ENCODE results near the gene JAZF1.
A peak's percentile ranks its signal among the peaks of the same experiment; 100 is the strongest.

Gene JAZF1

GRCh38 chr7:28180364-28181147 is at the start of gene JAZF1:
Gene JAZF1 (minus strand): TSS chr7:28180795.
- peak; percentile 24 to 28 for DNase-seq (ENCODE audit: low read depth in 1 of 2, low spot score in 1 of 2)

- DNase-seq (ENCODE audit: low read depth in 1 of 2, low spot score in 1 of 2) = no peak
These were observed 49.7 kb upstream of the JAZF1 start for GRCh38 chr7:28230261-28230660.

- DNase-seq (ENCODE audit: low read depth in 1 of 2, low spot score in 1 of 2) = no peak
These were observed 47.8 kb upstream of the JAZF1 start for GRCh38 chr7:28228396-28228795.

GRCh38 chr7:28226003-28226402 is 45.4 kb upstream of the JAZF1 start:
- no peak for DNase-seq (ENCODE audit: low read depth in 1 of 2, low spot score in 1 of 2)

- DNase-seq (ENCODE audit: low read depth in 1 of 2, low spot score in 1 of 2) = no peak
These were observed 45.0 kb upstream of the JAZF1 start for GRCh38 chr7:28225576-28225975.

- DNase-seq (ENCODE audit: low read depth in 1 of 2, low spot score in 1 of 2) = no peak
These were observed 44.1 kb upstream of the JAZF1 start for GRCh38 chr7:28224675-28225074.

- DNase-seq (ENCODE audit: low read depth in 1 of 2, low spot score in 1 of 2) = no peak
These were observed 43.6 kb upstream of the JAZF1 start for GRCh38 chr7:28224172-28224571.

- DNase-seq (ENCODE audit: low read depth in 1 of 2, low spot score in 1 of 2) = no peak
These were observed 42.0 kb upstream of the JAZF1 start for GRCh38 chr7:28222636-28223035.

GRCh38 chr7:28219793-28220192 is 39.2 kb upstream of the JAZF1 start:
- no peak for DNase-seq (ENCODE audit: low read depth in 1 of 2, low spot score in 1 of 2)

GRCh38 chr7:28217143-28217542 is 36.5 kb upstream of the JAZF1 start:
- no peak for DNase-seq (ENCODE audit: low read depth in 1 of 2, low spot score in 1 of 2)

GRCh38 chr7:28211006-28211405 is 30.4 kb upstream of the JAZF1 start:
- DNase-seq (ENCODE audit: low read depth in 1 of 2, low spot score in 1 of 2) = peak in 1 of 2 donors; percentile 49

- no peak for DNase-seq (ENCODE audit: low read depth in 1 of 2, low spot score in 1 of 2)
These were observed 27.9 kb upstream of the JAZF1 start for GRCh38 chr7:28208506-28208905.

- peak in 1 of 2 donors; percentile 27 for DNase-seq (ENCODE audit: low read depth in 1 of 2, low spot score in 1 of 2)
These were observed 27.0 kb upstream of the JAZF1 start for GRCh38 chr7:28207486-28208158.

GRCh38 chr7:28205506-28205905 is 24.9 kb upstream of the JAZF1 start:
- no peak for DNase-seq (ENCODE audit: low read depth in 1 of 2, low spot score in 1 of 2)

GRCh38 chr7:28203508-28204240 is 23.1 kb upstream of the JAZF1 start:
- DNase-seq (ENCODE audit: low read depth in 1 of 2, low spot score in 1 of 2) = no peak

GRCh38 chr7:28202222-28202621 is 21.6 kb upstream of the JAZF1 start:
- no peak for DNase-seq (ENCODE audit: low read depth in 1 of 2, low spot score in 1 of 2)

GRCh38 chr7:28201131-28201530 is 20.5 kb upstream of the JAZF1 start:
- DNase-seq (ENCODE audit: low read depth in 1 of 2, low spot score in 1 of 2) = no peak

GRCh38 chr7:28200598-28200997 is 20.0 kb upstream of the JAZF1 start:
- no peak for DNase-seq (ENCODE audit: low read depth in 1 of 2, low spot score in 1 of 2)

GRCh38 chr7:28199021-28199510 is 18.5 kb upstream of the JAZF1 start:
- DNase-seq (ENCODE audit: low read depth in 1 of 2, low spot score in 1 of 2) = no peak

- no peak for DNase-seq (ENCODE audit: low read depth in 1 of 2, low spot score in 1 of 2)
These were observed 15.5 kb upstream of the JAZF1 start for GRCh38 chr7:28195910-28196620.

Data from activated CD4-positive, alpha-beta T cell treated with anti-CD3 and anti-CD28 coated beads, Interleukin-2, amount 50 U/mL, for 24 hours (primary cell).